HG03342 (cell line): ENCODE results near the gene OGFOD2.
"Not testable (repeated sequence)": the region's sequence is repeated elsewhere in the genome, so short reads cannot be mapped to it uniquely, and the experiment has no call there.

Experiments used
- ATAC-seq: cut with Tn5 transposase; IDR thresholded peaks from one replicate; pipeline ENCODE4 v1.9.1; 2021; ENCODE audit warnings: mild to moderate bottlenecking, moderate library complexity; ENCODE audit not compliant: unreplicated experiment

The OGFOD2 gene

DNA sequence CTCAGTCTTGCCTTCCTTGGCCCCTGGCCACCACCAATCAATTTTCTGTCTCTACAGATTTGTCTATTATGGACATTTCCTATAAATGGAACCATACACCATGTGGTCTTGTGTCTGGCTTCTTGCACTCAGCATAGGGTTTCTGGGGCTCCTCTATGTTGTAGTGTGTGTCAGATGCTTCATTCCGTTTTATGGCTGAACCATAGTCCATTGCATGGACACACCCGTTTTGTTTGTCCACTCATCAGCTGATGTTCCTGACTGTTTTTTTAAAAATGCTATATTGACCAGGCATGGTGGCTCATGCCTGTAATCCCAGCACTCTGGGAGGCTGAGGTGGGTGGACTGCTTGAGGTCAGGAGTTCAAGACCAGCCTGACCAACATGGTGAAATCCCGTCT, 26.4 kb downstream of the OGFOD2 start:
- ATAC-seq: no peak

DNA sequence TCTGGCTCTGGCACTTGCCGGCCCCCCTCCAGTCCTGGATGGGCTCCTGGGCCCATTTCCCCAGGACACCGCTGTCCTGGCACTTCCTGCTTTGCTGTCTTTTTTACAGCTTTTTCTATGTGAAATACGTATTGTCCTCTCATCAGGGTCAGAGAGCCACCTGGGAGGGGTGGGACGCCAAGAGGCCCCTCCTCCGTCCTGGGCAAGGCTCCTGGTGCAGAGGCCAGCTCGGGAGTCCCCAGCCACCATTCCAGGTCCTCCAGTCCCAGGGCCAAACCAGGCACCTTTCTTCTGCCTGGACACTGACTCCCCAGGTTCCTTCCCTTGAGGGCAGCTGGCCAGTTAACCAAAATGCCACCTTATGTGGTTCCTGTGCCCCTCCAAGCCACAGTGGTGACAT, 28.2 kb downstream of the OGFOD2 start:
- no peak for ATAC-seq

DNA sequence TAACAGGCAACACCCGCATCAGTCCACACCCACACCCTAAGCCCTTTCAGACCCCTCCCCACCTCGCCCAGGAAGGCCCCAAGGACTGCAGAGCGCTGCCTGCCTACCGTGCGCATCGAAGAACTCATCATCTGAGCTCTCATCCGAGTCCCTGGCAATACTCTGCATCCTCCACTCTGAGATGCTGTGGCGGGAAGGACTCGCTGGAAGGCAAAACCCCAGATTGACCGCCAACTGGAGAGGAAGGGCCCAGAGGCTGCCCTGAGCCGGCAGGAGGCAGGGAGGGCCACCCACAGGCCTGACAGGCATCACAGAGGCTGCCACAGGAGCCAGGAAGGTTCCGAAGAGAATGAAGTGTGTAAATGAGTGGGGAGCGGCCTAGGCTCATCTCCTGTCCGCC, 29.2 kb downstream of the OGFOD2 start:
- no peak for ATAC-seq

DNA sequence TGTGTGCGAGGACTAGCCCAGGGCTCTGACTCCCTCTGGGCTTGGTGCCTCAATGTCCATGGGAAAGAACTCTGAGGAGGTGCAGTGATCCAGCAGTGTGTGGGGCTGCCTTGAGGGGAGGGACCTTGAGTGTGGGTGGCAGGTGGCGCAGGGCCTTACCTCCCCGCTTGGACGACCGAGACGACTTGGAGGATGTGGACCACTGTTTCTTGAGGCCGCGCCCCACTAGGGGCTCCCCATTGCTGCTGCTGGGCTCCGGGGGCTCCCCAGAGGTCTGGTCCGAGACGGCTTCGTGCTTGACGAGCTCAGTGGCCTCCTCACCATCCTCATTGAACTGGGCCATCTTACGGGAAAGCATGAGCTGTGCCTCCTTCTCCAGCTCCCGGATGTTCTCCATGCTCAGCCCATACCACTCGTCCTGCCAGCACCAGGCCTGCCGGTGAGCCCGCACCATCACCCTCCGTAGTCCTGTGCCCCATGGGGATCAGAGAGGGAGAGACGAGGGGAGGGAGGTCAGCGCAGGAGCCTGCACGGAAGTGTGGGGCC, 30.1 kb downstream of the OGFOD2 start:
- ATAC-seq: no peak

DNA sequence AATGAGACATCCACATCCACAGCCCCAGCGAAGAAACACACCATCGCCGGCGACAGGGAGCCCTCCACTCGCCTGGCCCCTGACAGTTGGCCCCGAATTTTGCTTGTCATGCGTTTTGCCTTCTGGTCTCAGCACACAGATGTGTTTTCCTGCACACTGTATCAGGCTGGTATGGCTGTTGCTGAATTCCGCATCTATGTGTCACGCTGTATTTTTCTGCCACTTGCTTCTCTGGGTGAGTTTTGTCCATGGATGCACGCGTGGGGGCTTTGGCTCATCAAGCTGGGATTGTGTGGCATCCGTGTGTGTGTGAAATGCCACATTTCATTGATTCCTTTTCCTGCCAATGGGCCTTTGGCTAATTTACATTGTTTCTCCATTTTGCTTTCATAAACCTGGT, 31.9 kb downstream of the OGFOD2 start:
- no peak for ATAC-seq

DNA sequence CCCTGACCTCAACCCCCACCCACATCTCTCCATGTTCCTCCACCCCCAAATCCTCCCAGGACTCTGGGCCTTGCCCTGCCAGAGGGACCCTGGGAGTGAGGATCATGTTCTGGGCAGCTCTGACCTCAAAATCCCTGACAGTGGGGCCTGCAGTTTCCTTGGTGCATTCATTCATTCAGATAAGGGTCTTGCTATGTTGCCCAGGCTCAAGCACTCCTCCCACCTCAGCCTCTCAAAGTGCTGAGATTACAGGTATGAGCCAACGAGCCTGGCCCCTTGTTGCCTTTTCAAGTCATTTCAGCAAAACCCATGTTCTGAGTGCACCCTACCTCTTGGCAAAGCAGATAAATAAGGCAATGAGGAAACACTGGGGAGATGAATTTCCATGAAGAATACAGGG, 35.1 kb downstream of the OGFOD2 start:
- ATAC-seq: no peak

DNA sequence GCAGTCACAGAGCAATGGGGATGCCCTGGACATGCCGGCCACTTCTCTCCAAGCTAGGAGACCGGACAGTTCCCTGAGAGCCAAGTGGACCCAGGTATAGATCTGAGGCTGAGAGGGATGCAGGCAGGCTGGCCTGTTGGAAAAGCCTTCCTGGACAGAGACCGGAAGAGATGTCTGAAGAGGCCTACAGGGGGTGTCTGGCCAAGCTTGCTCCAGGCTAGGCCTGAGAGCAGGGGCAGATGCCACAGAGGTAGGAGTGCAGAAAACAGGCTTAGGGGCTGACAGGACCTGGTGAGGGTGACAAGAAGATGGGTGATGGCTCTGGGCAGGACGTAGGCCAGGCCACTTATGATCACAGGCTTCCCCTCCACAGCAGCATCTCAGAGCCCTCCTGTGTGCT, 35.6 kb downstream of the OGFOD2 start:
- ATAC-seq: no peak

DNA sequence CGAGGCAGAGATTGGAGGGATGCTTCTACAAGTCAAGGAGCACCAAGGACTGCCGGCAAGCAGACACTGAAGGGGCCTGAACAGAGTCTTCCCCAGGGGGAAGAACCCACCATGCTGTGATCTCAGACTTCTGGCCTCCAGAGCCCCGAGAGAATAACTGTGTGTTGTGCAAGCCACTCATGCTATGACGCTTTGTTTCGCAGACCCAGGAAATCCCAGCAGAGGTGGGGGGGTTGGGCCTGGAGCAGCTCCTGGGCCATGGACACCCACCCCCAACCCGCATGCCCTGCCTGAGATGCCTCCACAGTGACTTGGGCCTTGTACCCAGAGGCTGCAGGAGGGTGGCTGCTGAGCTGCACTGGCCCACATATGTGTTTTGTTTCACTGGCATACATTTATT, 36.7 kb downstream of the OGFOD2 start:
- ATAC-seq: no peak

DNA sequence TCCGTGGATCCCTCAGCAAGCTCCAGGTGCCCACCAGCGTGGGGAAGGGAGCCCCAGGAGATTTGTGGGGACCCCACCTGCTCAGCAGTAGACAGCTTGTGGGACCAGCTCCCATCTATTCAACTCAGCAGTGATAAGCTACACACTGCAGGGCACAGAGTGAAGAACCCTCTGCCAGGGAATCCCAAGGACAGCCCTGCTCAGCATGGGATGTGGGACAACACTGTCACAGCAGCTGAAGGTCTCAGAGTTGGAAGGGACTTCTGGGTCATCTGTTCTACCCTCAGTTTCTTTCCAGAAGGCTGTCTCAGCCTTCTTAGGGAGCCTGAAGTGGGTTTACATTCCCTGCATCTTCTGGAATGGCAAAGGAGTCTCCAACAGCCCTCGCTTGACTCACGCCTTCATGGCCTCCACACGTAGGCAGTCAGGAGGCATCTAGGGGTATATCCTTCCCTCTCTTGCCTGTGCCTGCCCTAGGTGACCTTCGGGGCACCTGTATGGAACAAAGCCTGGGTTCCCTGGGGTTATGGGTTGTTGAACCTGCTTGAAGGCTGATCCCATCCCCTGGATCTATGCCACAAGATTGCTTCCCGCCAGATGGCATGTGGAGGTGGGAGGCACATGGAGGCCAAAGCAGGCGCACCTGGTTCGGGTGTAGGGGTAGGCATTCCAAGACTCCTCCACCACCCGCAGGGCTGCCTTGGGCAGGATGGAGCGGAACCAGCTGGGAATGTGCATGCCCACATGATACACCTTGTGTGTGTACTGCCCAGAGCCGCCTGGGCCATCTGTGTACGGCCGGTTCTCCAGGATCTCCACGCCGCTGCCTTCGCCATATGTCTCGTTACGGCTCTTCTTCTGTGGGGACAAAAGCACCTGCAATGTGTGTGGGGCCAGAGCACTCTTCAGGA, 38.4 kb downstream of the OGFOD2 start:
- no peak for ATAC-seq

DNA sequence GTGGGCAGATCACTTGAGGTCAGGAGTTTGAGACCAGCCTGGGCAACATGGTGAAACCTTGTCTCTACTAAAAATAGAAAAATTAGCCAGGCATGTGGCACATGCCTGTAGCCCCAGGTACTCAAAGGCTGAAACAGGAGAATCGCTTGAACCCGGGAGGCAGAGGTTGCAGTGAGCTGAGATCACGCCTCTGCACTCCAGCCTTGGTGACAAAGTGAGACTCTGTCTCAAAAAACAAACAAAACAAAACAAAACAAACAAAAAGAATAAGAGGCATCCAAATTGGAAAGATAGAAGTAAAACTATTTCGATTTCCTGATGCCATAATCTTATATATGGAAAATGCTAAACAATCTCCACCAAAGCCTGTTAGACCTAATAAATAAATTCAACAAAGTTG, 39.4 kb downstream of the OGFOD2 start:
- ATAC-seq: not testable (repeated sequence)

DNA sequence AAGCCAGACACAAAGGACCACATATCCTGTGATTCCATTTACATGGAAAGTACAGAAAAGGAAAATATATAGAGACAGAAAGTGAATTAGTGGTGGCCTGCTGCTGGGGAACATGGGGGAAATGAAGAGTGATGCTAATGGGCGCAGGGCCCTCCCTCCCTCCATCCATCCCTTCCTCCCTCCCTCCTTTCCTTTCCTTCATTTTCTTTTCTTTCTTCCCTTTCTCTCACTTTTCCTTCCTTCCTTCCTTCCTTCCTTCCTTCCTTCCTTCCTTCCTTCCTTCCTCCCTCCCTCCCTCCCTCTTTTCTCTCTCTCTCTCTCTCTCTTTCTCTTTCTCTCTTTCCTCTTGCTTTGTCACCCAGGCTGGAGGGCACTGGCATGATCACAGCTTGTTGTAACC, 42.7 kb downstream of the OGFOD2 start:
- ATAC-seq: no peak

DNA sequence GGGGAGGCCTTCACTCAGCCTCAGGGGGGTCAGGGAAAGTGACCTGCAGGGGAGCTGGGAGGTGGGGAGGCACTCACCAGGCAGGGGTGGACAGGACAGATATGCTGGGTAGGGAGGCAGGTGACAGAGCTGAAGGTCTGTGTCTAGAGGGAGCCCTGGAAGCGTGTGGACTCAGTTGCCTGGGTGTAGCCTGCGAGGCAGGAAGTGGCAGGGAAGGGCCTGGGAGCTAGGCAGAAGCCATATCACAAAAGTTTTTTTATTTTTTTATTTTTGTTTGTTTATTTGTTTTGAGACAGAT, 44.7 kb downstream of the OGFOD2 start:
- ATAC-seq: no peak

DNA sequence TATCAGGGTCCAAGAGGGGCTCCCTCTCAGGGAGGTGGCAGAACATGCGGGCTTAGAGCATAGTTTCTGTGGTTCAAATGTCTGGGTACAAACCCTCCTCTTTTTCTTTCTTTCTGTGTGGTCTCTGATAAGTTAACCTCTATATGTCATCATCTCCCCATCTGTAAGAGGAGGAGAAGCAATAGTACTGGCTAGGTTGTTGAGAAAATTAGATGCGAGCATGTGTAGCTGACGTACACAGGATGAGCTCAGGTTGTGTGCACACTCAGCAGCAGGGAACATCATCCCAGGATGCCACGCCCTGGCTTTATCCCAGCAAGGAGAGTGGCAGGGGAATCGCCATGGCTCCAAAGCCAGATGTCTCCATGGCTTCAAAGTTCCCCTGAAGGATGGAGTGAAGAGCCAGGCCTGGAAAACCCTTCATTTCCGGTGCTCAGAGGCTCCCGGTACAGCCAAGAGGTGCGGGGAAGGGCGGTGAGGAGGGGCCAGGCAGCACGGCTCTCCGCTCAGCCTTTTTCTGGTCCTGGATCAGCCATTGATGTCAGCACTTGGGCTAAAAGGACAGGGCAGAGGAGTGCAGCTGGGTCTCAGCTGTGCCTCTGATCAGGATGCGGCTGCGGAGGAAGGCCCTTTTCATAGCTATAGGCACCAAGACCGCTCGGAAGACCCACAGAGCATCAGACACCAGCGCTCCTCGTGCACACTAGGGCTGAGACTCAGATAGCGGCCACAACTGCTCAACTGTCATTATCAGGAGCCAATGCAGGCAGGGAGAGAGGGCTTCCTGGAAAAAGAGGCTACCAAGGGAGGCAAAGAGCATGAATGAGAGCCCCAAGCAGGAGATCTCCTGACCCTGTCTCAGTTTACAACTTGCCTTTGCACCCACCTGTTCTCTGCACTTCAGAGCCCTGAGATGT, 46.9 kb downstream of the OGFOD2 start:
- no peak for ATAC-seq

DNA sequence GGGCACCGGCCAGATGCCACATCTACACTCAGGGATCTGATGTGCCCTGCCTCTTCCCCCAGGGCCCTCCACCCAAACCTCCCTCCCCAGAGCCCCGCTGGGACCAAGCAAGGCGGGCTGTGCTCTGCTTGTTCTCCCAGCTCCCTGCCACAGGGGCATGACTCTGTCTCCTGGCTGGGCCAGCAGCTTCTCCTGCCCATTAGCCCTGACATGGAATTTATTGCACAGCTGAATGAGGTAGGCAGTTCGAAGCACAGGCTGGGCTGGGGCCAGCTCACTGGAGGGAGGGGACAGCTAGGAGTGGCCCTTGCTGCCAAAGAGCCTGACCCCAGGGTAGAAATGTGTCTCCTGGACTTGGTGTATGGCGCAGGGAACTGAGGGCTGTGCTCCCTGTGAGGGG, 47.8 kb downstream of the OGFOD2 start:
- ATAC-seq: no peak

DNA sequence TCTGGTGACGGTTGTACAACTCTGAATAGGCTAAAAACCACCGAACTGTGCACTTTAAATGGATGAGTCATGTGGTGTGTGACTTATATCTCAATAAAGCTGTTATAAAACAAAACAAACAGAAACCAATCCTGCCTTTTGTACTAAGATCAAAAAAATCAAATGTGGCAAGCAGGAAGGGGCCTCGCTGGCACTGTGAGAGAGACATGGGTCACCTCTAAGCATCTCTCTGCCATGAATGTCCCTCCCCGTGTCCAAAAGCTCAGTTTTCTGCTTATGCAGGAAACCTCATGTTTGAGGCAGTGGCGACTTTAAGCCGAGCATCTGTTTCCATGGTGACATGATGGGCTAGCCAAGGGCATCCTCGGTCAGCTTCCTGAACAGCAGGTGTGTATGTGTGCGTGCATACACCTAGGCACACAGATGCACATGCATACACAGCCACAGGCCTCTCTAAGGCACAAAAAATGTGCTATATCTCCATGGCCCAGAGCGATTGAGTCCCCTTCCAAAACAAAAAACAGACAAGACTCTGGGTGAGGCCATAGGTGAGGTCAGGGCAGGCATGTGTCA, 49.9 kb downstream of the OGFOD2 start:
- no peak for ATAC-seq

DNA sequence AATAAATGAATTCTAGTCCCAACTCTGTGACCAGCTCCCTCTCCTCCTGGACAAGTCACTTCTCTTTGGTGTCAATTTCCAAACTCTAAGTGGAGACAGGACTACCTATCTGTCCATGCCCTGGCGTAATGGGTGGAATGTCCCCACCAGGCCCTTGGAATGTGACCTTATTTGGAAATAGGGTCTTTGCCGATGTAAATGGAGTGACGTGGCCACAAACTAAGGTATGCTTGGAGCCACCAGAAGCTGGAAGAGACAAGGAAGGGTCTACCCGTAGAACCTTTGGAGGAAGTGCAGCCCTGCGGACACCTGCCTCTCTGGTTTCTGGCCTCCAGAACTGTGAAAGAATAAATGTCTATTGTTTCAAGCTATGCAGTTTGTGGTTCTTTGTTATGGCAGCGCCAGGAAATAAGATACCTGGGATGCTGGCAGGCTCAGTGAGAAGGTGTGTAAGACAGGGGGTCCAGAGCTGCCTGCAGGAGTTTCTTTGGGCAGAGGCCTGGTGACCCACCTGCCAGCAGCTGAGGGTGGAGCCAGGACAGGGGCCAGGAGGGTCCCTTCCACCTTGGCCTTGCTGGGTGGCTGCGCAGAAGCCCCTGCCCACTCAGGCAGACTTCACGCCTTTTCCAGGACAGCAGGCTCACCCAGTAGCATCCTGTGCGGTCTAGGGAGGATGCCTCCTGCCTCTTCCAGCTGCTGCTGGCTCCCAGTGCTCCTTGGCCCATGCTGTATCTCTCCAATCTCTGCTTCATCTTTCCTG, 51.2 kb downstream of the OGFOD2 start:
- ATAC-seq: no peak

DNA sequence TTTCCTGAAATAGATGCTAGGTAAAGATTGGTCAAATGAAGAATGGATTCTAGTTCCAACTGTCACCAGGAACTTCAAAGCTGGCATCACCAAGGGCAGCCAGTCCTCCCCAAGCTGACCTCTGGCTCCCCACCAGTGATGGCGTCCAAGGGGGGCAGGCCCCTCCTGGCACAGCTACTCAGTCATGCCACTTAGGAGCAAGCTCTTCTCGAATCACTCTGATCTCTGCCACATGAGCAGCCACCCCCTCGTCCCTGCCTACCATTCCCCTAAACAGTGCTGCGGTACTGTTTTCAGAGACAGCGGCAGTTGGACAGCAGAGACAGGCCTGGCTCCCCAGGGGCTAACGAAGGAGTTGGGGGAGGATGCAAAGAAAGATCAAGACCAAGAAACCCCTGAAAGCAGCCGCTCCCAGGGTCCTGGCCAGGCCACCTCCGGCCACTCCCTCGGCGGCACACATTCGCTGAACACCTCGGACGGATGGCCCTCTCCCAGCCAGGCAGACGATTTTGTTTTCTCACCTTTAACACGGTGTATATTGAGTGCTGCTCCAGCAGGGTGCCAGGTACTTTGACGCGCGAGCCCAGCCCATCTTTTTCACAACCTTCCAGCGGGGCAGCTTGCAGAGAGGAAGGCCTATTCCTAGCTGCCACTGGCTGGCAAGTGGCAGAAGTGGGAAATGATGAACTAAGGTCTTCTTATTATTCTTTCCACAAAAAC, 52.8 kb downstream of the OGFOD2 start:
- no peak for ATAC-seq

DNA sequence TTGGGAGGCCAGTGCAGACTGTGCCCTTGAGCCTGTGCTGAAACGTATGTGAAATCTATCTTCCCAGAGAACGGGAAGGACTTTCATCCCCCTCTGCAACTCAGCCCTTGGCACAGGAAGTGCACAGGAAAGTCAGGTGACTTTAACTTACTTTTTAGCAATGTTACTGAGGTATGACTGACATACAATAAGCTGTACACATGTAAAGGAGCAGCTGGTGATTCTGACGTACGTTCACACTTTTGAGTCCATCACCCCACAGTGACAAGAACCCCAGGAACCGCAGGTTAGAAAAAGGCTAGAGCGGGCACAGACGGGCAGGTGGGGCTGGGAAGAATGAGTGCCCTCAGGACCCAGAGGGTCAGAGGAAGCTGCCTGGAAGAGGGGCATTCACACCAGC, 53.4 kb downstream of the OGFOD2 start:
- no peak for ATAC-seq

DNA sequence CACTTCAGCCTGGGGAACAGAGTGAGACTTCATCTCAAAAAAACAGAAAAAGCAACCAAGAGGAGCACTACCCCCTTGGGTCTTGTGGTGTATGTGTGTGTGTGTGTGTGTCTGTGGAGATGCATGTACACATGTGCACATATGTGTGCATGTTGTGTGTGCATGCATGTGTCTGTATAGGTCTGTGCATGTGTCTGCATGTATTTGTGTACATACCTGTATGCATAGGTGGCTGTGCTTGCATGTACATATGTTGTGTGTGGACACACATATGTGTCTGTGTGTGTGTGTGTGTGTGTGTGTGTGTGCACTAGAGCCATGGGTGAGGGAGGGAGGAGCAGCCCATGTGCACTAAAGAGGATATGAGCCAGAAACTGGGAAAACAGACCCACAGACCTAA, 54.5 kb downstream of the OGFOD2 start:
- no peak for ATAC-seq
